ENCODE measurements around the gene OR5D14.

OR5D14 gene

DNA sequence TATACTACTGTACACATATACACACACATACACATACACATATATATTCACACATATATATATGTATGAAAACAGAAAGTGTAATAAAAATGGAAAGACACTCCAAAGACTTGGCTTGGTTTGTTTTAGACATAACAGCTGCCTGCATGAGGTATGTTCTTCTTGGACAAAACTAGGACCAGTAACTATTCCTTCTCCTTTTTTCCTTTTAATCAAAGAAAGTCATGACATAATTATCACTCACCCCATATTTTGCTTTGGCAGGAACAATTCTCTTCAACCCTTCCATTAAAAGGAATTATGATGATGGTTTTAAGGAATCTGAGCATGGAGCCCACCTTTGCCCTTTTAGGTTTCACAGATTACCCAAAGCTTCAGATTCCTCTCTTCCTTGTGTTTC, at the start of gene OR5D14:
Gene OR5D14, plus strand, starts transcription at position 301 of the 400 bp plus-strand sequence. Its CDS starts 0 bp downstream, at position 301.
- no peak for DNase-seq (ENCODE audit: low read depth)
- no peak for TF ChIP-seq CTCF (IDR thresholded peaks at IDR 0.05; ENCODE audit: low read length, missing control alignments)
- no peak within 1 kb of the TSS for H3K4me3 ChIP-seq (replicated peaks; ENCODE audit: low read depth, low read length)

GRCh38 chr11:55773138-55773537, 22.2 kb upstream of the OR5D14 start, which contains the start of gene OR5D13:
TSS of gene OR5D13 (plus strand) at chr11:55773438. CDS start at chr11:55773438, 0 bp downstream.
- no peak for DNase-seq (ENCODE audit: low read depth)

DNA sequence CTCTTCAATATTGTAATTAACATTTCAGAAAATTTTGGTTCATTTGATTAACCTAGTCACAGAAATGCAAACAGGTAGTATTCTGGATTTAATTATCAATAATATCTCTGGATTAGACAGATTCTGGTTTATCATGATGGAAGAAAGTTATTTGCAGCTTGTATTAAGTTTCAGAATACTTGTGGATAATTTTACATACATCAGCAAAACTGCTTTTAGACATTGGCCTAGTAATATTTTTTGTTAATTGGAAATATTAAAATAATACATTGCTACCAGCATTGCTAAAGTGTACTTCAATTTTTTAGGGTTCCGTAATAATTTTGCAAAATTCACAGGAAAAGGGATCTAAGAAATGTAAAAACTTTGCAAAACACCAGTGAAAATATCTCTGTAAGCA, 3.8 kb upstream of the OR5D14 start:
- no peak for TF ChIP-seq CTCF (IDR thresholded peaks at IDR 0.05; ENCODE audit: low read length, missing control alignments)
- no peak for DNase-seq (ENCODE audit: low read depth)
- no peak overlapping the region for H3K4me3 ChIP-seq (replicated peaks; ENCODE audit: low read depth, low read length)

More at GRCh38 chr11:55773138-55773537, 22.2 kb upstream of the OR5D14 start, which contains the start of gene OR5D13:
- no peak within 1 kb of the TSS for H3K4me3 ChIP-seq (replicated peaks; ENCODE audit: low read depth, low read length)
- no peak for TF ChIP-seq CTCF (IDR thresholded peaks at IDR 0.05; ENCODE audit: low read length, missing control alignments)

DNA sequence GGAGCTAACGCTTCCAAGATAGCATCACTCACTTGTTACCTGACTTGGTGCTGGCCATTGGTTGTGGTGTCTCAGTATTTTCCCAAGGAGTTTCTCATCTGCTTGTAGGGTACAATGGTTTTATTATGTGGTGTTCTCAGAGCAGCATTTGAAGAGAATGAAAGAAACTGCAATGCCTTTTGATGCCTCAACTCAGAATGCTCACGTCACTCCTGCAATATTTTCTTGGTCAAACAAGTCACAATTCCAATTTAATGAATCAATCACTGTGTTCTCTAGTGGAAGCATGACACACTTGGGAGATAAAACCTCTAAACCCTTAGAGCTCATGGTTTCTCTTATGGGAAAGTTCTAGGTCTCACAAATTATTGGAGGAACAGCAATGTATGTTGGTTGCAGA, 2.0 kb upstream of the OR5D14 start:
- DNase-seq (ENCODE audit: low read depth): no peak
- no peak overlapping the region for H3K4me3 ChIP-seq (replicated peaks; ENCODE audit: low read depth, low read length)
- TF ChIP-seq CTCF (IDR thresholded peaks at IDR 0.05; ENCODE audit: low read length, missing control alignments): no peak

DNA sequence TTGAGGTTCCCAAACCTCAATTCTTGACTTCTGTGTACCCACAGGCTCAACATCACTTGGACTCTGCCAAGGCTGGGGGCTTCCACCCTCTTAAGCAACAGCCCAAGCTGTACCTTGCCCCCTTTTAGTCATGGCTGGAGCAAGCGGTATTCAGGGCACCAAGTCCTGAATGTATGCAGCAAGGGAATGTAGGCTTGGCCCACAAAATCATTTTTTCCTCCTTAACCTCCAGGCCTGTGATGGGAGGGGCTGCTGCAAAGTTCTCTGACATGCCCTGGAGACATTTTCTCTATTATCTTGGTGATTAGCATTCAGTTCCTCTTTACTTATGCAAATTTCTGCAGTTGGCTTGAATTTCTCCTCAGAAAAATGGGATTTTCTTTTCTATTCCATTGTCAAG, 10.9 kb downstream of the OR5D14 start:
- no peak for TF ChIP-seq CTCF (IDR thresholded peaks at IDR 0.05; ENCODE audit: low read length, missing control alignments)
- DNase-seq (ENCODE audit: low read depth): no peak
- H3K4me3 ChIP-seq (replicated peaks; ENCODE audit: low read depth, low read length): no peak overlapping the region

GRCh38 chr11:55811067-55811466, 15.7 kb downstream of the OR5D14 start, which contains the start of gene OR5L1:
TSS of gene OR5L1 (plus strand) at chr11:55811367. CDS start at chr11:55811467, 100 bp downstream.
- H3K4me3 ChIP-seq (replicated peaks; ENCODE audit: low read depth, low read length): no peak within 1 kb of the TSS
- DNase-seq (ENCODE audit: low read depth): no peak
- no peak for TF ChIP-seq CTCF (IDR thresholded peaks at IDR 0.05; ENCODE audit: low read length, missing control alignments)

DNA sequence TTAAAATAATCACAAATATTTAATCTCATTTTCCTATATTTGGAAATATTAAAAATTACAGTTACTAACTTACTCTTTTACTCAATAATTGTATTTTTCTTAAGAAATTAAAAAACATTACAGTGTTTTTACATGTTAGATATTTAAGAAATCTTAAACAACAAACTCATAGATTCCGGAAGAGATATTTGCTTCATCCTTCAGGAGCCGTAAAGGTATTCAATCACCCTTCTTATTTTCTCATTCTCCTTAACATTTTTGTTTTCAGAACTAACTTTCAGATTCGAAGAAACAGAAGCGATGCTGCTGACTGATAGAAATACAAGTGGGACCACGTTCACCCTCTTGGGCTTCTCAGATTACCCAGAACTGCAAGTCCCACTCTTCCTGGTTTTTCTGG, 24.0 kb downstream of the OR5D14 start, which contains the start of gene OR5D18:
Gene OR5D18, plus strand, starts transcription at position 301 of the 400 bp plus-strand sequence. Its CDS starts 0 bp downstream, at position 301.
- no peak for DNase-seq (ENCODE audit: low read depth)
- no peak for TF ChIP-seq CTCF (IDR thresholded peaks at IDR 0.05; ENCODE audit: low read length, missing control alignments)
- no peak within 1 kb of the TSS for H3K4me3 ChIP-seq (replicated peaks; ENCODE audit: low read depth, low read length)
